ENCODE measurements around the gene DOCK9. TPM values are rescaled to one million over a fixed set of nuclear protein-coding genes. Genes with fewer than 3 reads are reported as not detected.

Gene DOCK9
- total RNA-seq, 6 experiments from 2014 or later = 21.8 to 30.5 (median 25.5) TPM

GRCh38 chr13:98893371-98893770 is 84.5 kb downstream of the DOCK9 start:
- no peaks in the 10 kb centered on the region for H3K27me3 Mint-ChIP-seq (ENCODE audit: insufficient read depth)
- H3K4me3 Mint-ChIP-seq = no peak overlapping the region
- H3K36me3 Mint-ChIP-seq (ENCODE audit: low read depth) = peaks cover 6% of the 10 kb centered on the region
- no peaks in the 10 kb centered on the region for H3K9me3 Mint-ChIP-seq
- H3K4me1 Mint-ChIP-seq (ENCODE audit: low read depth) = peaks cover 25% of the 10 kb centered on the region
- no peak for DNase-seq
- no peak overlapping the region for H3K27ac Mint-ChIP-seq
- TF ChIP-seq, protein P1, sequence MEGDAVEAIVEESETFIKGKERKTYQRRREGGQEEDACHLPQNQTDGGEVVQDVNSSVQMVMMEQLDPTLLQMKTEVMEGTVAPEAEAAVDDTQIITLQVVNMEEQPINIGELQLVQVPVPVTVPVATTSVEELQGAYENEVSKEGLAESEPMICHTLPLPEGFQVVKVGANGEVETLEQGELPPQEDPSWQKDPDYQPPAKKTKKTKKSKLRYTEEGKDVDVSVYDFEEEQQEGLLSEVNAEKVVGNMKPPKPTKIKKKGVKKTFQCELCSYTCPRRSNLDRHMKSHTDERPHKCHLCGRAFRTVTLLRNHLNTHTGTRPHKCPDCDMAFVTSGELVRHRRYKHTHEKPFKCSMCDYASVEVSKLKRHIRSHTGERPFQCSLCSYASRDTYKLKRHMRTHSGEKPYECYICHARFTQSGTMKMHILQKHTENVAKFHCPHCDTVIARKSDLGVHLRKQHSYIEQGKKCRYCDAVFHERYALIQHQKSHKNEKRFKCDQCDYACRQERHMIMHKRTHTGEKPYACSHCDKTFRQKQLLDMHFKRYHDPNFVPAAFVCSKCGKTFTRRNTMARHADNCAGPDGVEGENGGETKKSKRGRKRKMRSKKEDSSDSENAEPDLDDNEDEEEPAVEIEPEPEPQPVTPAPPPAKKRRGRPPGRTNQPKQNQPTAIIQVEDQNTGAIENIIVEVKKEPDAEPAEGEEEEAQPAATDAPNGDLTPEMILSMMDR (IDR thresholded peaks at IDR 0.05) = no peak

GRCh38 chr13:98892821-98893220 is 85.0 kb downstream of the DOCK9 start:
- no peak overlapping the region for H3K27ac Mint-ChIP-seq
- TF ChIP-seq, protein P1 (IDR thresholded peaks at IDR 0.05) = no peak
- peaks cover 25% of the 10 kb centered on the region for H3K4me1 Mint-ChIP-seq (ENCODE audit: low read depth)
- H3K27me3 Mint-ChIP-seq (ENCODE audit: insufficient read depth) = no peaks in the 10 kb centered on the region
- no peaks in the 10 kb centered on the region for H3K9me3 Mint-ChIP-seq
- no peak for DNase-seq
- H3K36me3 Mint-ChIP-seq (ENCODE audit: low read depth) = peaks cover 6% of the 10 kb centered on the region
- no peak overlapping the region for H3K4me3 Mint-ChIP-seq

- Mint-ChIP-seq H3K4me3 (no peak overlapping the region), H3K27me3 (ENCODE audit: insufficient read depth) (no peaks in the 10 kb centered on the region), H3K4me1 (ENCODE audit: low read depth) (peaks cover 25% of the 10 kb centered on the region), H3K36me3 (ENCODE audit: low read depth) (peaks cover 2% of the 10 kb centered on the region), H3K27ac (no peak overlapping the region), H3K9me3 (no peaks in the 10 kb centered on the region)
- no peak for DNase-seq
- TF ChIP-seq, protein P1 (IDR thresholded peaks at IDR 0.05) = no peak
These were observed 85.8 kb downstream of the DOCK9 start for GRCh38 chr13:98892077-98892476.

DNA sequence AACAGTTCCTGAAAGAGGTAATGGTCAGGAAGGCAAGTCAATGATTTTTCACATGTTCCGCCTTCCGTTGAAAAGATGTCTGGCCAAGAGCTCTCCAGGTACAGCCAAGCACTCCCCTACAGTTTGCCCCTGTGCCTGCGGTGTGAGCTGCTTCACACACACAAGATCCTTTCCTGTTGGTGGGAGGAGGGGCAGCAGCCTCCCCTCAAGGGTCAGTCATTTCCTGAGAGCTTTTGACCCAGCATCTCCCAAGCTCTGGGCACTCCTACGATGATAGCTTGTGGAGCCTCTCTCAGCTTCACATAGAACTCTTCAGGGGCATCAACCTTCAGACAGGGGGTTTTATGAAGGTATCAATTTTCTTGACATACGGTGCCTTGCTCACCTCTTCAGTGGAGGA is 86.9 kb downstream of the DOCK9 start:
- no peak for DNase-seq
- Mint-ChIP-seq H3K4me1 (ENCODE audit: low read depth) (peaks cover 25% of the 10 kb centered on the region), H3K4me3 (0 out of 2 replicates have a peak overlapping the region, but pooled peaks have one; percentile 22), H3K27ac (peak overlapping the region; percentile 44; the same call in 1 of the 2 replicates), H3K9me3 (no peaks in the 10 kb centered on the region), H3K27me3 (ENCODE audit: insufficient read depth) (no peaks in the 10 kb centered on the region), H3K36me3 (ENCODE audit: low read depth) (no peaks in the 10 kb centered on the region; the same call in 1 of the 2 replicates)
- TF ChIP-seq, protein P1 (IDR thresholded peaks at IDR 0.05) = no peak

DNA sequence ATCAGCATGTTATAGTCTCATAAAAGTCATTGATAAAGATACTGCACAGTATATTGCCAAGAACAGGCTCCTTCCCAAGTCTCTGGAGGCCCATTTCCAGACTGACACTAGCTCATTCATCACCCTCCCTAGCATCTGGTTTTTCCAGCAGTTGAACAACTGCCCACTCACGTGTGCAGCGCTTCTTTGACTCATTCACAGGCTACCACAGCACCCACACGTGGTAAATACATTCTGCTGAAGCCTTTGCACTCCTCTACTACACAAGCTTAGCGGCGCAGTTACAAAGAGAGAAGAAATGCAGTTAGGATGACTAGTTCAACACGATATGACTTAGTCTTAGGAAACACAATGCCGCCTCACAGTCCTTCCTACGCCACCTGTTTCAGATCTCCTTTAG is 87.7 kb downstream of the DOCK9 start:
- TF ChIP-seq, protein P1 (IDR thresholded peaks at IDR 0.05) = no peak
- H3K9me3 Mint-ChIP-seq = no peaks in the 10 kb centered on the region
- H3K4me1 Mint-ChIP-seq (ENCODE audit: low read depth) = peaks cover 25% of the 10 kb centered on the region
- peak overlapping the region; percentile 44 for H3K27ac Mint-ChIP-seq
- H3K36me3 Mint-ChIP-seq (ENCODE audit: low read depth) = no peaks in the 10 kb centered on the region; the same call in 1 of the 2 replicates
- H3K4me3 Mint-ChIP-seq = 0 out of 2 replicates have a peak overlapping the region, but pooled peaks have one; percentile 22
- peak; percentile 88 for DNase-seq
- H3K27me3 Mint-ChIP-seq (ENCODE audit: insufficient read depth) = no peaks in the 10 kb centered on the region

Data from HFFc6 (cell line).